WERI-Rb-1 (cell line): Measurements from ENCODE around the gene TSHZ2.
"Not testable (repeated sequence)": the region's sequence is repeated elsewhere in the genome, so short reads cannot be mapped to it uniquely, and the experiment has no call there.

ENCODE experiments used
- DNase-seq: peaks from one replicate; pipeline ENCODE4 v3.0.0-alpha.2; 2020
- H3K27ac ChIP-seq: fragments of 250-450 bp; sonication (Bioruptor Pico); 2 replicates; pipeline ENCODE4 v1.5.1; 2020; ENCODE audit warnings: mild to moderate bottlenecking, moderate library complexity
- H3K27me3 ChIP-seq: fragments of 250-450 bp; sonication (Bioruptor Pico); 2 replicates; pipeline ENCODE4 v1.5.1; 2021; ENCODE audit warnings: mild to moderate bottlenecking, low read depth, moderate library complexity; ENCODE audit not compliant: insufficient read depth, severe bottlenecking
- H3K36me3 ChIP-seq: fragments of 250-450 bp; sonication (Bioruptor Pico); 2 replicates; pipeline ENCODE4 v1.5.1; 2020; ENCODE audit warnings: mild to moderate bottlenecking, moderate library complexity
- H3K4me3 ChIP-seq: 2 replicates; pipeline ENCODE4 v1.5.1; 2011; ENCODE audit warnings: low read depth, mild to moderate bottlenecking, control low read depth, low read length
- H3K9me3 ChIP-seq: fragments of 250-450 bp; sonication (Bioruptor Pico); 2 replicates; pipeline ENCODE4 v1.5.1; 2021; ENCODE audit warnings: mild to moderate bottlenecking, moderate library complexity; ENCODE audit not compliant: severe bottlenecking
- CTCF ChIP-seq: IDR thresholded peaks from 2 replicates; pipeline ENCODE4 v1.5.1; 2011; ENCODE audit warnings: low read depth, mild to moderate bottlenecking, control low read depth, inconsistent platforms, low read length

TSHZ2 gene

GRCh38 chr20:53019464-53019863 is 47.3 kb downstream of the TSHZ2 start:
- no peak for TF ChIP-seq CTCF
- no peaks in the 10 kb centered on the region for H3K9me3 ChIP-seq
- H3K4me3 ChIP-seq, result no peak overlapping the region
- H3K27ac ChIP-seq, result no peak overlapping the region
- H3K27me3 ChIP-seq, result no peaks in the 10 kb centered on the region
- no peak for DNase-seq
- H3K36me3 ChIP-seq, result no peaks in the 10 kb centered on the region

- Histone ChIP-seq H3K27me3 (no peaks in the 10 kb centered on the region), H3K27ac (no peak overlapping the region), H3K36me3 (no peaks in the 10 kb centered on the region), H3K9me3 (no peaks in the 10 kb centered on the region), H3K4me3 (no peak overlapping the region)
- no peak for DNase-seq
- no peak for TF ChIP-seq CTCF
Observed at GRCh38 chr20:53020376-53020775, 48.2 kb downstream of the TSHZ2 start.

GRCh38 chr20:53020834-53021233 is 48.7 kb downstream of the TSHZ2 start:
- no peaks in the 10 kb centered on the region for H3K27me3 ChIP-seq
- no peaks in the 10 kb centered on the region for H3K36me3 ChIP-seq
- H3K4me3 ChIP-seq, result no peak overlapping the region
- no peak for DNase-seq
- TF ChIP-seq CTCF, result no peak
- H3K9me3 ChIP-seq, result no peaks in the 10 kb centered on the region
- no peak overlapping the region for H3K27ac ChIP-seq

GRCh38 chr20:53021934-53022333 is 49.8 kb downstream of the TSHZ2 start:
- Histone ChIP-seq H3K27me3 (no peaks in the 10 kb centered on the region), H3K36me3 (no peaks in the 10 kb centered on the region), H3K27ac (no peak overlapping the region), H3K4me3 (no peak overlapping the region), H3K9me3 (no peaks in the 10 kb centered on the region)
- TF ChIP-seq CTCF, result no peak
- DNase-seq, result no peak

GRCh38 chr20:53023732-53024520 is 51.8 kb downstream of the TSHZ2 start:
- no peak for TF ChIP-seq CTCF
- no peak overlapping the region for H3K4me3 ChIP-seq
- H3K9me3 ChIP-seq, result no peaks in the 10 kb centered on the region
- H3K27me3 ChIP-seq, result no peaks in the 10 kb centered on the region
- no peaks in the 10 kb centered on the region for H3K36me3 ChIP-seq
- no peak overlapping the region for H3K27ac ChIP-seq
- no peak for DNase-seq

- not testable (repeated sequence) for H3K4me3 ChIP-seq, H3K27ac ChIP-seq, H3K27me3 ChIP-seq, DNase-seq, H3K36me3 ChIP-seq, H3K9me3 ChIP-seq
Observed at GRCh38 chr20:53024653-53025052, 52.5 kb downstream of the TSHZ2 start.
